B cell (primary cell): ENCODE data around the gene KCNH3. TPM values are rescaled to one million over a fixed set of nuclear protein-coding genes. Genes with fewer than 3 reads are reported as not detected.

Experiments used
- ATAC-seq: fragments of 200-7000 bp; cut with Tn5 transposase; one replicate; pipeline ENCODE4 v1.10.0; 2021; ENCODE audit warnings: low read depth, mild to moderate bottlenecking, moderate number of reproducible peaks, moderate library complexity
- CTCF ChIA-PET: fragments of 350-600 bp; sonication (Branson Sonifier 250); formaldehyde crosslinking; loops from one replicate; lab custom pipeline; 2021; ENCODE audit warnings: antibody characterized with exemption, inconsistent platforms; lab: Charles Lee
- POLR2A ChIA-PET: fragments of 350-600 bp; sonication (Branson Sonifier 250); formaldehyde crosslinking; loops from one replicate; lab custom pipeline; 2021; ENCODE audit warnings: antibody characterized with exemption; lab: Charles Lee
- DNase-seq: peaks from one replicate; pipeline ENCODE4 v3.0.0; 2013
- H2AFZ ChIP-seq: 2 replicates; pipeline ENCODE4 v1.6.1; 2012; ENCODE audit warnings: mild to moderate bottlenecking, low read depth, low read length; ENCODE audit not compliant: insufficient read depth, poor library complexity, severe bottlenecking
- H3K27ac ChIP-seq, 2 donors: 1 replicate in 1 of 2; 2 replicates in 1 of 2; pipeline ENCODE4 v1.5.1; 2012 to 2013; ENCODE audit warnings: low read length in 2 of 2, mild to moderate bottlenecking in 2 of 2, moderate library complexity in 1 of 2
- H3K27me3 ChIP-seq, 4 experiments: fragments of 200-600 bp in 1 of 4; sonication (generic) in 1 of 4; replicated peaks in 1 of 4; 1 replicate in 2 of 4; 2 replicates in 2 of 4; pipeline versions ENCODE4 v1.6.1 to v1.7.0; 2013 to 2016; ENCODE audit warnings: low read length in 3 of 4, mild to moderate bottlenecking in 2 of 4, mixed read lengths in 1 of 4, moderate library complexity in 1 of 4; ENCODE audit not compliant: insufficient read depth in 4 of 4, control insufficient read depth in 3 of 4; ENCODE audit errors: control extremely low read depth in 1 of 4
- H3K36me3 ChIP-seq, 2 experiments: replicated peaks in 1 of 2; 1 replicate in 1 of 2; 2 replicates in 1 of 2; pipeline versions ENCODE4 v1.6.1 to v1.7.1; 2013; ENCODE audit warnings: low read length in 1 of 2; ENCODE audit not compliant: insufficient read depth in 2 of 2, control insufficient read depth in 1 of 2; ENCODE audit errors: control extremely low read depth in 1 of 2, extremely low read depth in 1 of 2
- H3K4me1 ChIP-seq, 2 donors: fragments of 200-600 bp in 1 of 2; sonication (generic) in 1 of 2; 1 replicate in 1 of 2; 2 replicates in 1 of 2; pipeline versions ENCODE4 v1.5.1 to v1.6.1; 2013 to 2017; ENCODE audit warnings: low read length in 2 of 2; ENCODE audit not compliant: control insufficient read depth in 2 of 2, insufficient read depth in 2 of 2
- H3K4me2 ChIP-seq: replicated peaks from 2 replicates; pipeline ENCODE3; 2012; ENCODE audit warnings: mild to moderate bottlenecking, low read depth, low read length; ENCODE audit not compliant: poor library complexity, severe bottlenecking
- H3K4me3 ChIP-seq, 5 experiments: fragments of 200-600 bp in 1 of 5; sonication (generic) in 1 of 5; 1 replicate in 3 of 5; 2 replicates in 2 of 5; pipeline versions ENCODE4 v1.5.1 to v1.7.0; 2011 to 2016; ENCODE audit warnings: low read length in 4 of 5, mild to moderate bottlenecking in 4 of 5, low read depth in 2 of 5, control low read depth in 1 of 5, moderate library complexity in 1 of 5; ENCODE audit not compliant: insufficient read depth in 1 of 5; ENCODE audit errors: control extremely low read depth in 1 of 5, extremely low read depth in 1 of 5
- H3K79me2 ChIP-seq: fragments of 200-600 bp; sonication (generic); one replicate; pipeline ENCODE4 v1.6.0; 2016; ENCODE audit warnings: low read length; ENCODE audit not compliant: control insufficient read depth, insufficient read depth
- H3K9ac ChIP-seq: fragments of 200-600 bp; sonication (generic); 2 replicates; pipeline ENCODE4 v1.6.1; 2017; ENCODE audit warnings: mild to moderate bottlenecking, low read length, moderate library complexity
- H3K9me3 ChIP-seq, 3 donors: one replicate each; pipeline versions ENCODE4 v1.6.1 to v1.7.1; 2013; ENCODE audit warnings: low read length in 2 of 3; ENCODE audit not compliant: control insufficient read depth in 2 of 3, insufficient read depth in 1 of 3; ENCODE audit errors: control extremely low read depth in 1 of 3
- H4K20me1 ChIP-seq: 2 replicates; pipeline ENCODE4 v1.6.0; 2012; ENCODE audit warnings: mild to moderate bottlenecking, low read length; ENCODE audit not compliant: insufficient read depth, control insufficient read depth, poor library complexity, severe bottlenecking
- H3K27ac Mint-ChIP-seq: one replicate; pipeline ENCODE4 v1.8.0; 2021; ENCODE audit warnings: mixed read lengths
- H3K27me3 Mint-ChIP-seq: one replicate; pipeline ENCODE4 v1.8.0; 2021; ENCODE audit warnings: mixed read lengths
- H3K4me1 Mint-ChIP-seq: one replicate; pipeline ENCODE4 v1.8.0; 2021; ENCODE audit warnings: mixed read lengths
- H3K4me3 Mint-ChIP-seq: one replicate; pipeline ENCODE4 v1.8.0; 2021; ENCODE audit warnings: mixed read lengths
- H3K9me3 Mint-ChIP-seq: one replicate; pipeline ENCODE4 v1.8.0; 2022; ENCODE audit warnings: mixed read lengths; ENCODE audit not compliant: insufficient read depth
- CTCF ChIP-seq: fragments of 200-600 bp; IDR thresholded peaks from one replicate; pipeline ENCODE4 v1.8.0; 2022; ENCODE audit warnings: antibody characterized with exemption, mild to moderate bottlenecking
- EZH2 ChIP-seq: IDR thresholded peaks from 2 replicates; pipeline ENCODE4 v1.6.1; 2012; ENCODE audit warnings: borderline replicate concordance, low read depth, mild to moderate bottlenecking, moderate library complexity, low read length; ENCODE audit not compliant: insufficient read depth, poor library complexity, severe bottlenecking
- WGBS: methylation state at CpG from one replicate; pipeline ENCODE4 v1.1.5; 2013; ENCODE audit warnings: missing lambda C conversion rate; ENCODE audit not compliant: insufficient coverage; 5-methylcytosine and 5-hydroxymethylcytosine counted together
- intact Hi-C: fragments of 100-400 bp; cut with micrococcal nuclease; formaldehyde crosslinking; loops from one replicate; pipeline ENCODE4 v1.10.0; 2022
- polyA plus RNA-seq: library from polyadenylated mRNA; depleted of rRNA; stranded (reverse); fragments of >200 nt; gene quantifications from 2 replicates; pipeline ENCODE4 v1.2.3, GENCODE V29; 2012
- total RNA-seq, 2 donors: library from RNA; stranded (reverse); fragments of 120-200 nt in 1 of 2; gene quantifications; 1 replicate in 1 of 2; 2 replicates in 1 of 2; pipeline versions ENCODE4 v1.2.3 to v1.2.4, GENCODE V29; 2013 to 2022

The KCNH3 gene
- total and polyA plus RNA-seq, 2 donors (not counting 1 experiment from before 2014, with no cell fraction given): 0.49 to 0.54 TPM

GRCh38 chr12:49582850-49583249 lies 44.0 kb downstream of the KCNH3 start:
- CTCF ChIA-PET: interaction anchor here (1.1 to 3.9 kb wide), 2 partner anchors 18 to 225 kb away, joined by 3 to 34 read pairs; no protein-coding TSS in a partner anchor
- peaks cover 5% of the 10 kb centered on the region for H3K4me1 Mint-ChIP-seq
- H3K27ac ChIP-seq: no peak overlapping the region

More at GRCh38 chr12:49582850-49583249, 44.0 kb downstream of the KCNH3 start:
- Mint-ChIP-seq H3K27ac (no peak overlapping the region), H3K9me3 (no peaks in the 10 kb centered on the region), H3K4me3 (no peak overlapping the region), H3K27me3 (no peaks in the 10 kb centered on the region)
- Histone ChIP-seq H3K9ac (no peak overlapping the region), H3K4me1 (no peaks in the 10 kb centered on the region), H3K79me2 (peaks cover 8% of the 10 kb centered on the region), H3K4me3 (no peak overlapping the region), H3K9me3 (no peaks in the 10 kb centered on the region), H3K27me3 (no peaks in the 10 kb centered on the region), H2AFZ (no peak overlapping the region), H4K20me1 (peaks cover 15% of the 10 kb centered on the region), H3K4me2 (no peak overlapping the region), H3K36me3 (peaks cover 0 to 22% of the 10 kb centered on the region in 2 experiments)
- TF ChIP-seq EZH2 (no peak), CTCF (no peak)
- 100% methylated on average over 1 of the region's 4 CpGs for WGBS
- POLR2A ChIA-PET: no interaction called here
- ATAC-seq: no peak
- DNase-seq: no peak
- intact Hi-C loops: loop anchor here (5.0 kb wide), 1 partner anchor 296 kb away; no protein-coding TSS in a partner anchor
